ENCODE results near the gene UVSSA. TPM values are rescaled to one million over a fixed set of nuclear protein-coding genes. Genes with fewer than 3 reads are reported as not detected.

Gene UVSSA
- total RNA-seq, 1 donor from 2014 or later = 6.5 TPM

DNA sequence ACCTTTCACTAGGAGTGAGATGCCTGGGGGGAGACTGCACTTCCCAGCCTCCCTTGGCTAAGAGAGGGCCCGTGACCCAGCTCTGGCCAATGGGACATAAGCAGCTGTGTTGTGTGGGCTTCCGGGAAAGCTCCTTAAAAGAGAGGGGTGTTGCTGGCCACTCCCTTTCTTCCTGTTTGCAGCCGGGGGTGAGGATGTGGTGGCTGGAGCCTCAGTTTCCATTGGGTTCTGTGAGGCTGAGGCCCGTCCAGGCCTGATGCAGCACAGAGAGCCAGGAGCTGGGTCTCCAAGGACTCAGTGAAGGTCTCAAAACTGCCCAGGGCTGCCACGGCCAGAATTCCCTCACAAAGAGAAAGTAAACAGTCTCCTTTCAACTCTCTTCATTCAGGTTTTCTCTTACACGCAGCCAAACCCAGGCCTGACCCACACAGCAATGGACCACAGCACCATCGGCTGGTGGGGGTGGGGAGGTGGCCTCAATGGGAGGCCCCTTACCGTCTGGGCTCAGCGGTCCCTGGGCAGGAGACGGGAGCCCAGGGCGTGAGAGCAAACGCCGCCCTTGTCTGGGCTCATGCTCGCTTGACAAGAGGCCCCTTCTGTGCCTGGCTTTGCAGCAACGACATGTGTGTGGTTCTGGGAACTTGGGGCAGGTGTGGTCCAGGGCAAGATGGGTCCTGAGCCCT, 52.6 kb downstream of the UVSSA start:
- no peak for ATAC-seq
- no peak for DNase-seq (ENCODE audit: missing footprints)
- intact Hi-C loops (cut with DNase I) = no loop called here

GRCh38 chr4:1400191-1400805, 53.3 kb downstream of the UVSSA start:
- intact Hi-C loops (cut with DNase I) = no loop called here
- ATAC-seq (no peak), DNase-seq (ENCODE audit: missing footprints) (no peak)

GRCh38 chr4:1400831-1401408, 53.9 kb downstream of the UVSSA start:
- ATAC-seq (no peak), DNase-seq (ENCODE audit: missing footprints) (no peak)
- intact Hi-C loops (cut with DNase I) = no loop called here

- ATAC-seq (no peak), DNase-seq (ENCODE audit: missing footprints) (no peak)
- intact Hi-C loops (cut with DNase I) = no loop called here
Measured at GRCh38 chr4:1401409-1402020, 54.5 kb downstream of the UVSSA start.

GRCh38 chr4:1402021-1402515, 55.1 kb downstream of the UVSSA start:
- ATAC-seq (no peak), DNase-seq (ENCODE audit: missing footprints) (no peak)
- intact Hi-C loops (cut with DNase I) = no loop called here

DNA sequence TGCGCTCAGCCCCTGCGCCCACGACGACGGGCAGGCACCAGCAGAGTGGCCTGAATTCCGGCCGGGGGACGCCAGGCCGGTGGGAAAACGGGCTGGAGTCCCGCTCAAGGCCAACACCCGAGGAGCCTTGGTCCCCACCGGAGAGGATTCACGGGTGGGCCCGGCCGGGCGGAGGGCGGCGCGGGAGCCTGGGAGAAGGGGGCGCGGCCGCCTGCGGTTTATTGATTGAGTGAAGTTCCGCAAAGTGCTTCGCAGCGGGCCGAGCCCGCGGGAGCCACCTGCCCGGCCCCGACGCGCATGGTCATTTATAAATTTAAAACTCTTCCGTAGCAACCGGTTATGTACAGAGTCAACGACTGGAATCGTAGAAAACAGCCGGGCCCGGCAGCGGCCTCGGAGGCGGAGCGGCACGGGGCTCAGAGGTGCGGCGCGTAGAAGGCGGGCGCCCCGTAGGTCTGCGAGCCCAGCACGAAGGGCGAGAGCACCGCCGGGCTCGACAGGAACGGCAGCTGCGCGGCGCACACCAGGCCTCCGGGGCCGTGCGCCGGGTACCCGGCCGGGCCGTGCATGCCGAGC, 55.6 kb downstream of the UVSSA start:
- intact Hi-C loops (cut with DNase I) = no loop called here
- no peak for DNase-seq (ENCODE audit: missing footprints)
- no peak for ATAC-seq

- intact Hi-C loops (cut with DNase I) = no loop called here
- DNase-seq (ENCODE audit: missing footprints) = no peak
- ATAC-seq = no peak
Measured at GRCh38 chr4:1403177-1403583, 56.2 kb downstream of the UVSSA start.

GRCh38 chr4:1403591-1404572, 56.9 kb downstream of the UVSSA start:
- intact Hi-C loops (cut with DNase I) = no loop called here
- no peak for ATAC-seq
- no peak for DNase-seq (ENCODE audit: missing footprints)

GRCh38 chr4:1404573-1405253, 57.7 kb downstream of the UVSSA start:
- ATAC-seq (no peak), DNase-seq (ENCODE audit: missing footprints) (no peak)
- intact Hi-C loops (cut with DNase I) = no loop called here

DNA sequence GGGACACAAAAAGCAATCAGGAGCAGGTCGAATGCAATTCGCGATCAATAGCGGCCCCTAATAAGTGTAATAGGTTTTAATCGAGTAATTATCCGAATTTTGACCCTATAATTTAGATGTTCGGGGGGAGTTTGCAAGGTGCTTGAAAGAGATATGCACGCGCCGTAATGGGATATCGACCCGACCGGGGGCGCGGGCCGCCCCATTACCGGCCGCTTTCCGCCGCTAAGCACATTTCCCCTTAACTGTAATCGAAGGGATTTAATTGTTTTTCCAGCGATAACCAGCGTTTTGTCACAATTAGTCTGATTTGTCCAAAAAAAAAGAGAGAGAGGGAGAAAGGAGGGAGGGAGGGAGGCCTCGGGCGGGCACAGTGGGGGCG, 58.2 kb downstream of the UVSSA start:
- intact Hi-C loops (cut with DNase I) = no loop called here
- ATAC-seq = no peak

GRCh38 chr4:1405636-1406393, 58.8 kb downstream of the UVSSA start:
- DNase-seq (ENCODE audit: missing footprints) (no peak), ATAC-seq (no peak)
- intact Hi-C loops (cut with DNase I) = no loop called here

More for the DNA sequence above, 58.2 kb downstream of the UVSSA start:
- DNase-seq (ENCODE audit: missing footprints) = no peak

GRCh38 chr4:1406394-1406980, 59.5 kb downstream of the UVSSA start, which contains the start of gene NKX1-1:
Gene NKX1-1 (minus strand): TSS chr4:1406442. CDS start chr4:1406442, 0 bp downstream.
- intact Hi-C loops (cut with DNase I) = no loop called here
- DNase-seq (ENCODE audit: missing footprints) (no peak), ATAC-seq (no peak)

DNA sequence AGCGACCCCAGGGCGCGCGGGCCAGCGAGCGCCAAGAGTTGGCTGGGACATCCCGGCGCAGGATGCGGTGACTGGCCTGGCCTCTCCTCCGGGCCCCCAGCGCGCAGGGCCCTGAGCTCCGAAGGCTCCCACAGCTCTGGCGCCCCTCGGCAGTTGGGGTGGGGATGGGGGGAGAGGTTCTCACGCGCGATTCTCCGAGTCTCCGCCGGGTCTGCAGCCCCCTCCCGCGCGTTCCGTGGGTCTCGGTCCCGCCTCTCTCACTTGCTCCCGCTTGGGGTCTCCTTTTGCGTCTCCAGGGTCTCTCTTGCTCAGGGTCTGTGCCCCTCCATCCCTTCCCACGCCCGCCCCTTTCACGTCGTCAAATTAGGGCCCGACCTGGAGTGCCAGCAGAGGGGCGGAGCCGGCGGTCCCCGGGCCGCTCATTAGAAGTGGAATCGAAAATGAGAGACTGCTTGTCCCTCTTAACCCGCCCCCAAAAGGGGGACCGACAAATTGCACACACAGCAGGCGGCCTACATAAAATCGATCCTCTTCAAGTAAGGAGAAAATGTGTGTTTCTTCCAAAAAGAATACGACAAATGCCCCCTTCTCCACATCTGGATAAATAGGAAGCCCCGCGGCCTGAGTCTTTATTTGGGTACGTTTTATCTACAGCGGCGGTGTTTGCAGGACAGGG, 60.1 kb downstream of the UVSSA start:
- ATAC-seq = no peak
- intact Hi-C loops (cut with DNase I) = no loop called here
- no peak for DNase-seq (ENCODE audit: missing footprints)

- intact Hi-C loops (cut with DNase I) = no loop called here
- DNase-seq (ENCODE audit: missing footprints) = no peak
- ATAC-seq = no peak
Measured at GRCh38 chr4:1407657-1408333, 60.8 kb downstream of the UVSSA start.

GRCh38 chr4:1408418-1408817, 61.4 kb downstream of the UVSSA start:
- intact Hi-C loops (cut with DNase I) = no loop called here
- no peak for ATAC-seq
- DNase-seq (ENCODE audit: missing footprints) = no peak

GRCh38 chr4:1409079-1409478, 62.1 kb downstream of the UVSSA start:
- ATAC-seq = no peak
- intact Hi-C loops (cut with DNase I) = no loop called here
- DNase-seq (ENCODE audit: missing footprints) = no peak
